CD4-positive, alpha-beta T cell treated with Interleukin-21 for 1 hour (primary cell): Measurements from ENCODE around the gene ZNF598.
A peak's percentile ranks its signal among the peaks of the same experiment; 100 is the strongest.
"Not testable (repeated sequence)": the region's sequence is repeated elsewhere in the genome, so short reads cannot be mapped to it uniquely, and the experiment has no call there.

Experiments used
- DNase-seq: peaks from one replicate; pipeline ENCODE4 v3.0.0-alpha.2; 2020

Gene ZNF598

DNA sequence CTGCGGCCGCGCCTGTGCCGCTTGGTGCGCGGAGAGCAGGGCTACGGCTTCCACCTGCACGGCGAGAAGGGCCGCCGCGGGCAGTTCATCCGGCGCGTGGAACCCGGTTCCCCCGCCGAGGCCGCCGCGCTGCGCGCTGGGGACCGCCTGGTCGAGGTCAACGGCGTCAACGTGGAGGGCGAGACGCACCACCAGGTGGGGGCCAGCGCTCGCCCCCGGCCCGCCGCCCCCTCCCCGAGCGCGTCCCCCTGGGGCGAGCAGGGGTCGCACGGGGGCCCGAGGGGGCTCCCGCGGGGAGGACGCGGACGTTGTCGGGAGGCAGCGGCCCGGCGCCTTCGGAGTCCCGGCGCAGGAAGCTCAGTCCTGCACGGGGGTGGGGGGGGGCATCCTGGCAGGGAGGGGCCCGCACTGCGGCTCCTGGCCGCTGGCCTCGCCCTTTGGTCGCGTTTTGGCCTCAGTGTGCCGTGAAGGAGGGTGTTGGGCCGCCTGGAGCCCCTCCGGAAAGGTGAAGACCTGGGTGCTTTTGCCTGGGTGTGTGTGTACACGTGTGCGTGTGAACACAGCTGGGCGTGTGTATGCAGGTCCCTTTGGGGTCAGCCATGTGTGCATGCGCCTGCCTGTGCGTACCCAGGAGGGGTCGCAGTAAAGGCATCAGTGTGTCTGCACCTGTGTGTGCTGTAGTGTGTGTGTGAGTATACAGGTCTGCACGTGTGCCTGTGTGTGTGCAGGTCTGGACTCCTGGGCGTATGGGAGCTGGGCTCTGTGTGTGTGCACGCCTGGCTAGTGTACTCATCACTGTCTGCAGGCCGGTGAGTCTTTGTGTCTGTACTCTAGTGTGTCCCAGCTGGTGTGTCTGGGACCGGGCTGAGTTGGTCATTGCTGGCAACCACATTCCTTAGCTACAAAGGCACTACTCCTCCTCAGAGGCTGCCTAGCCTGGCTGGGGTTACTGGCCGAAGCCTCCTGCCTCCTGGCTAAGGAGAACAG, 17.7 kb upstream of the ZNF598 start:
- peak; percentile 29 for DNase-seq

DNA sequence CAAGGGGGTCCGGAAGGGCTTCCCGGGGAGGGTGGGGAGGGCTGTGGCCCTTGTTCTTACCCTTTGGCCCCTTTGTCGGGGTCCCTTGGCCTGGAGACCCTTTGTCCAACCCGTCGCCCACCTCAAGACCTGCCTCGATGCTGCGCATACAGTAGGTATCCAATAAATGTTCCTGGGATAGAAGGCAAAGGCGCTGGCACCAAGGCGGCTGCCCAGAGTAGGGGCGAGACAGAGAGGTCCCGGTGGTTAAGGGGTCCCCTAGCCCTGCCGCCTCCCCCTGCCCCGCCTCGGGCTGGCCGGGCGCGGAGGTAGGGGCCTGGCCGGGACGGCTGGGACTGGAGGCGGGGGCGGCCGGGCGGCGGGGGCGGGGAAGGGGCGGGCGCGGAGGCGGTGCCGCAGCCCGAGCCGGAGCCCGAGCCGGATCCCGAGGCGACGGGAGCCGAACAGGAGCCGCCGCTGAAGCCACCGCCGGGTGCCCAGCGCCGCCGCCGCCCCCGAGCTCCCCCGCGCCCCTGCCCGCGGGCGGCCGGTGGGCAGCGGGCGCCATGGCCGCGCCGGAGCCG, 16.9 kb upstream of the ZNF598 start, which contains the start of gene NHERF2:
Gene NHERF2, plus strand, starts transcription at position 442 of the 563 bp plus-strand sequence. Its CDS starts 104 bp downstream, at position 546.
- peak; percentile 32 for DNase-seq

DNA sequence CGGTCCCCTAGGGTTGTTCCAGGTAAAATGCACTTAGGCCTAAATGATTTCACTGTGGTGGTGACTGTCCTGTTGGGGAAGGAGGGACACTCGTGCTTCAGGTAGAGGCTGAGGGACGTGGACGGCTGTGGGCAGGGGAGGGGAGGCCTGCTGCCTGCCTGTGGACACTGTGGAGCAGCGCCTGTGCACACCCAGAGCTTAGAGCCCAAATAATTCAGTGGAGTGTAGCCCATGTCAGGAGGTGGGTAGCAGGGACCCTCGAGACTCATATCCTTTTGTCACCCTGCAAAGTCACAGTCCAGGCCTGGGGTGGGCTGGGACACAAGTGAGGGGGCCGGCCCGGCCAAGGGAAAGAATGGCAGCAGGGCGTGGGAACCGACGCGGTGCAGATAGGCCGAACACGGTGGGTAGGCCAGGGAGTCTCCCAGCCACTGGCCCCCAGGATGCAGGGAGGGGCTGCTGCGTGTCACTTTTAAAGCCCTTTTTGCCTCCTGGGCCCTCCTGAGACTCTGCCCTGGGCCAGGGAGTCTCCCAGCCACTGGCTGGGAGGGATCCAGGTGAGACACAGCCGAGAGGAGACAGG, 16.3 kb upstream of the ZNF598 start:
- no peak for DNase-seq

DNA sequence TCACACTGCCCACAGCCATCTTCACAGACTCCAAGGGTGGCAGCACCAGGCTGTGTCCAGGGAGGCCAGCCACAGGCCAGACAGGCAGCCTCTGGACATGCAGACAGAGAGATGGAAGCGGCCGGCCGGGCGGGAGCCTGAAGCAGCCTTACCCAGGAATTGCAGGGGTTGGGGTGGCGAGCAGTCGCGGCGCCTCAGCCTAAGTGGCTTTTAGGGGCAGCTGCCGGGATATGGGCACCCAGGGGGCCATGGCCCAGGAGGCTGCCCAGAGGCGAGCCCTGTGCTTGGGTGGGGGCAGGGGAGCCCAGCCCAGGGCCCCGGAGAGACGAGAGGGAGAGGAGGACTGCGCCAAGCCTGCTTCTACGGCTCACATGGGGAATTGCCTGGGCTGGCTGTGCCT, 15.6 kb upstream of the ZNF598 start:
- no peak for DNase-seq

DNA sequence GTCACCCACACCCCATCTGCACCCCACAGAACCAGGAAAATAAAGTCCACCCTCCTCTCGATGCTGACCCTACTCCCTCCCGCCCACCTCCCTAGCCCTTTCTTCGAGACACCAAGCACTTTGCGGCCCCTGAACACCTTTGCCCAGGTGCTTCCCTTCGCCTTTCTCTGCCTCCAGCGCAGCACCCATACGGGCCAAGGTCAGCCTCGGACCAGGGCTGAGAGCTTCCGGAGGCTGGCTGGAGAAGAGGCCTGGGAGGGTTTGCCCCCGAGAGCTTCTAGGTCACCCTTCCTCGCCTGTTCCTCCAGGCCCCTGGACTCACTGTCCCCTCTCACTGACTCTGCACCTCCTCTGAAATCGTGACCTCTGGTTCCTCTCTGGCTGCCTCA, 14.4 kb upstream of the ZNF598 start:
- DNase-seq: no peak

DNA sequence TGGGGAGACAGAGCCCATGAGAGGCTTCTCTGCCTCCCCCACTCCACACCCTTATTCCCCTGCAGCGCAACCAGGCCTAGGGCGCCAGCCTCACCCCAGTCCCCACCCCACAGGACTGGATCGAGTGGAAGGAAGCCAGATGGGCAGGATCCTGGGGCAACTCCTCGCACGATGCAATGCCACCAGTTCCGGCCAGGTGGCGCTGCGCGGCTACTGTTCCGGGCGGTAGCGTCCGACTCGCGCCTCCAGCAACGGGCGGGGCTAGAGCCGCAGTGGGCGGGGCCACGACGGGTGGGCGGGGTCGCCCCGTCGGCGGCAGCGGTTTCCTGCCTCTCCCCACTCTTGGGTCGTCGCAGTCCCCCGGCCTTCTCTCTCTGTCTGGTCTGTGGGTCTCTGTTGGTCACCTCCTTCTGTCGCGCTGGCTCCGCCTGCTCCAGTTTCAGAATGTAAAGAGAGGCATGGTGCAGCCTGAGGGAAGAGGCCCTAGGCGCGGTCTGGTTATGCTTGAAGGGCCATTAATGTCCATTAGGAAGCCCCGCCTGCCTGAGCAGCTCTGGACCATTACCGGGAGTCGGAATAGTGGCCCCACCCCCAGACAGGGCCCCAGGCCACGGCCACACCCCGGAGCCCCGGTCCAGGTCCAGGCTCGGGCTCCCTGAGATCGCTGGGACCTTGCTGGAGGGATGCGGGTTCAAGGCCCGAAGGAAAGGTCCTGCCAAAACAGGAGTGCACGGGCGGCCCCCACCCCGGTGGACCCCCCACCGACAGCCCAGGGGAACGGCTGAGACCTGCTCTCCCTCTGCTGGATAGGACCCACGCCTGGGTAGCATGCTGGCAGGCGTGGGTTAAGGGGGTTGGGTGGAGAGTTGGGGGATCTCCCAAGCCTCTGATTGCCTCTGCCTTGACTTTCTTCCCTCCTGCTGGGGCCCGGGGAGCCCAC, 13.7 kb upstream of the ZNF598 start:
- peak; percentile 95 for DNase-seq

DNA sequence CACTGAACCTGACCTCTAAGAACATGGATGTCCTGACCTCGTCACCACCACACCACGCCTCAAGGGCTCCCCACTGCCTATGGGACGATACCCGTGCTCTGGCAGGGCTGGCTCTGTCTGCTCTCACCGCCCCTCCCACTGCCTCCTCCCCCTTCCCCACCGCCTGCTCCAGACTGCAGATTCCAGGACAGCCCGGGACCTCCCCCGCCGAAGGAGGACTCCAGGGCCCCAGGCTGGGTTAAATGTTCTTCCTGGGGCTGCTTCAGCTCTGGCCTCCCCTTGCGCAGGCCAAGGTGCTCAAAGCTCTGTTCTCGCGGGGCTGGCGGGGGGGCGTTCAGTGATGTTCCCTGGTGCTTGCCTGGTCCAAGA, 13.1 kb upstream of the ZNF598 start:
- DNase-seq: no peak

DNA sequence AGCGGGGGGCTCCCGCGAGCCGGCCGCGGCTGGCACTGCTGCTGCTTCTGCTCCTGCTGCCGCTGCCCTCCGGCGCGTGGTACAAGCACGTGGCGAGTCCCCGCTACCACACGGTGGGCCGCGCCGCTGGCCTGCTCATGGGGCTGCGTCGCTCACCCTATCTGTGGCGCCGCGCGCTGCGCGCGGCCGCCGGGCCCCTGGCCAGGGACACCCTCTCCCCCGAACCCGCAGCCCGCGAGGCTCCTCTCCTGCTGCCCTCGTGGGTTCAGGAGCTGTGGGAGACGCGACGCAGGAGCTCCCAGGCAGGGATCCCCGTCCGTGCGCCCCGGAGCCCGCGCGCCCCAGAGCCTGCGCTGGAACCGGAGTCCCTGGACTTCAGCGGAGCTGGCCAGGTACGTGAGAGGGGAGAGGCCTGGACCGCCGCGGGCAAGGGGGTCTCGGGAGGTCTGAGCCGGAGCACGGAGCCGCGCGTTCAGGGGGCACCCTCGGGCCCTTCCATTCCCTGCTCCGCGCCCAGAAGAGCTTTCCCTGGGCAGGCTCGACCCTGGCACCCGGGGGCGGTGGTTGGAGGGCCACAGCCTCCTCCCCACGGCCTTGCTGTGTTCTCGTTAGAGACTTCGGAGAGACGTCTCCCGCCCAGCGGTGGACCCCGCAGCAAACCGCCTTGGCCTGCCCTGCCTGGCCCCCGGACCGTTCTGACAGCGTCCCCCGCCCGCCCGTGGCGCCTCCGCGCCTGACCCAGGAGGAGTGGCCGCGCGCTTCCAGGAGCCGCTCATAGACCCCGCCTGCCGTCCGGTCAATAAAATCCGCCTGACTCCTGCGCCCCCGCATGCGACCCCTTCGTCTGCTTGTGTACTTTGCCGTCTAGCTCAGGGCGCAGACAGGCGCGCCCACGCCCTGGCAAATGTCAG, 10.6 kb upstream of the ZNF598 start:
- DNase-seq: no peak

DNA sequence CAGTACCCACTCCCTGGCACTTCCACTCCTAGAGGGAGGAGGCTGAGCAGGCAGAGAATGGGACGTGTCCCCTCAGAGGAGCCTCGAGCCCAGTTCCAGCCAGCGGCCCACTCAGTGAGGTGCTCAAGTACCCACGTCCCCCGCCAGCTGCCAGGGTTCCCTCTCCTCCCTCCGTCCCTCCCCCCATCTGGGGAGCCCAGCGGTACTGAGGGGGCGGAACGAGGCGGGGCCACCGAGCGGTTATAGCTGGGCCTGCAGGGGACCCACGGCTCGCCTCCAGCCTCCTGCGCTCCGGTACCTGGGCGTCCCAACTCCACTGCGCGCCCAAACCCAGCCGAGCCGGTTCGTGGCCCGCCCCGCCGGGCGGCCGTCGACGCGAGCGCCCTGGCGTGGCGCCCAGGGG, 9.9 kb upstream of the ZNF598 start, which contains the start of gene NPW:
Gene NPW, plus strand, starts transcription at position 268 of the 403 bp plus-strand sequence.
- peak; percentile 23 for DNase-seq

DNA sequence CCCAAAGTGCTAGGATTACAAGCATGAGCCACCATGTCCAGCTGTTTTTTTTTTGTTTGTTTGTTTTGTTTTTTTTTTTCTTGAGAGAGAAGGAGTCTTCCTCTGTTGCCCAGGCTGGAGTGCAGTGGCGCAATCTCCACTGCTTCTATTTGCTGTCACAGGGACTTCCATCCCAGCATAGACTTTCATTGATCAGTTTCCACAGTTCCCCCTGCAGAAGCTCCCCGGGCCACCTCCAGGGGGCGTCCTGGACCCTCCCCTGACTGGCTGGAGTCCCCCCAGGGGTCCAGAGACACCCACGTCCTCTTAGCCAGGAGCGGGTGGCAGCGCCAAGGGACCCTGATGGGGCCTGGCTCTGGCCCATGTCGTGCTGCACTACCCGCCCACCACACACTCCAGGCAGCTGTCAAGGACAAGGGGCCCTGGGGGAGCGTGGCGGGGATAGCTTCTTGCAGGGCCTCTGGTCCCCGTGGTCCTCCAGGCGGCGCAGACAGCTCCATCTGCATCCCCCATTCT, 6.8 kb upstream of the ZNF598 start:
- DNase-seq: peak; percentile 17

DNA sequence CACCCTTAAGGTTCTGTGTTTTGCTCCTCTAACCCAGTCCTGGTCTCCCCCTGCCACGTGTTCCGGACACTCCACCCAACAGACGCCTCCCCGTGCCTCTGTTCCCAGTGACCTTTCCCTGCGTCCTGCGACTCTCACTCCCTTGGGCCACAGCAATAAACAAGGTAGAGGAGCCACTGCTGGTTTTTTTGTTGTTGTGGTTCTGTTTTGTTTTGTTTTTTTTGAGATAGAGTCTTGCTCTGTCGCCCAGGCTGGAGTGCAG, 6.3 kb upstream of the ZNF598 start:
- DNase-seq: no peak

DNA sequence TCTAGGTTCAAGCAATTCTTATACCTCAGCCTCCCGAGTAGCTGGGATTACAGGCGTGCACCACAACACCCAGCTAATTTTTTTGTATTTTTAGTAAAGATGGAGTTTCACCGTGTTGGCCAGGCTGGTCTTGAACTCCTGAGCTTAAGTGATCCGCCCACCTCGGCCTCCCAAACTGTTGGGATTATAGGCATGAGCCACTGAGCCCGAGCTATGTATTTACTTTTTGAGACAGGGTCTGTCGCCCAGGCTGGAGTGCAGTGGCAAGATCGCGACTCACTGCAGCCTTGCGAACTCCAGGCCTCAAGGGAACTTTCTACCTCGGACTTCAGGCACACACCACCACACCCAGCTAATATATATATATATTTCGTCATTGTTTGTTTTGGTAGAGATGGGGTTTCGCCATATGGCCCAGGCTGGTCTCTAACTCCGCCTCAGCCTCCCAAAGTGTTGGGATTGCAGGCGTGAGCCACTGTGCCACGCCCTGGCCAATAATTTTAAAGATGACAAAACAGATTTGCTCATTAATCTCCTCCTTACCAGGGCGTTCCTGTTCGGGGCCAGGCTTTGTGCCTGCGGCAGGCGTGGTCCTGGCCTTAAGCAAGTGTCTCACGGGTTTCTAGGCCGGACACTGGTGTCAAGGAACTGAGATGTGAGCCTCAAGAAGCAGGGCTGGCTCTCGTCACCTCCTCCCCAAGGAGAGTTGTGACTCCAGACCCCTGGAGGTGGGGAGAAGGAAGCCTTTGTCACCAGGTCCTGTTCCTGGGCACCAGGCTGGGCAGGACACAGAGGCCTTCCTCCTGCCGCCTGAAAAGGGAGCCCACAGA, 5.7 kb upstream of the ZNF598 start:
- no peak for DNase-seq

DNA sequence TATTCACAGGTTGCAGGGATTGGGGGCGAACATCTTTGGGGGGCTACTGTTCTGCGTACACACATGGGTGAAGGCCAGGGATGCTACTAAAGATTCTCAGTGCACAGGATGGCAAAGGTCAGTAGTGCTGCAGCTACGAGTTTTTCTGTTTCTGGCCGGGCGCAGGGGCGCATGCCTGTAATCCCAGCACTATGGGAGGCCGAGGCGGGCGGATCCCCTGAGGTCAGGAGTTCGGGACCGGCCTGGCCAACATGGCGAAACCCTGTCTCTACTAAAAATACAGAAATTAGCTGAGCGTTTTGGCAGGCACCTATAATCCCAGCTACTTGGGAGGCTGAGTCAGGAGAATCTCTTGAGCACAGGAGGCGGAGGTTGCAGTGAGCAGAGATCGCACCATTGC, 3.9 kb upstream of the ZNF598 start:
- no peak for DNase-seq

DNA sequence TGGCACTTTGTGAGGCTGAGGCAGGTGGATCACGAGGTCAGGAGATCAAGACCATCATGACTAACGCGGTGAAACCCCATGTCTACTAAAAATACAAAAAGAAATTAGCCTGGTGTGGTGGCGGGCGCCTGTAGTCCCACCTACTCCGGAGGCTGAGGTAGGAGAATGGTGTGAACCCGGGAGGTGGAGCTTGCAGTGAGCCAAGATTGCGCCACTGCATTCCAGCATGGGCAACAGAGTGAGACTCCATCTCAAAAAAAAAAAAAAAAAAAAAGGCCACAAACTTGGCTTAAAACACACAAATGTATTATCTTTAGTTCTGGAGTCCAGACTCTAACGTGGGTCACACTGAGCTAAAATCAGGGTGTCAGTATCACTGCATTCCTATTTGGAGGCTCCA, 2.1 kb upstream of the ZNF598 start:
- DNase-seq: not testable (repeated sequence)

DNA sequence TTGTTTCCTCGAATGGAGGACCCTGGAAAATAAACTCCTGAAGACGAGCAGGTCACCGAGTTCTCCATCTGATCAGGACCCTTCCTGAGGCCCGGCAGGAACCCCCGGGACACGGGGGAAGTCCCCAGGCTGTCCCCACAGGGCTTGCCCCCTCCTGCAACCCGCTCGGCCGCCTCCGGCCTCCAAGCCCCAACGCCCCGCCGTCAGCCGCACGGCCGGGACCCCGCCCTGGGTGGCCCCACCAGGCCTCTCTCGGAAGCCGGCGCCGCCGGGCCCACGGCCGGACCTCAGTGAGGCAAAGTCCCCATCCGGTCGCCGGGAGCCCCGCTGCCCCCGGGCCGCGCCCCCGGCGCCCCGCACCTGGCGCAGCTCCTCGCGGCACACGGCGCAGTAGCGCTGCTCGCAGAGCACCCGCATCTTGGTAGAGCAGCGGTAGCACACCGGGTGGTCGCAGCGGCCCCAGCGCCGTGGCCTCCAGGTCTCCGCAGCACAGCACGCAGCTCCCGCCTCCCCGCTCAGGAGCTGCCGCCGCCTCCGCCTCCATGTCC, 383 bp downstream of the ZNF598 start:
- no peak for DNase-seq

DNA sequence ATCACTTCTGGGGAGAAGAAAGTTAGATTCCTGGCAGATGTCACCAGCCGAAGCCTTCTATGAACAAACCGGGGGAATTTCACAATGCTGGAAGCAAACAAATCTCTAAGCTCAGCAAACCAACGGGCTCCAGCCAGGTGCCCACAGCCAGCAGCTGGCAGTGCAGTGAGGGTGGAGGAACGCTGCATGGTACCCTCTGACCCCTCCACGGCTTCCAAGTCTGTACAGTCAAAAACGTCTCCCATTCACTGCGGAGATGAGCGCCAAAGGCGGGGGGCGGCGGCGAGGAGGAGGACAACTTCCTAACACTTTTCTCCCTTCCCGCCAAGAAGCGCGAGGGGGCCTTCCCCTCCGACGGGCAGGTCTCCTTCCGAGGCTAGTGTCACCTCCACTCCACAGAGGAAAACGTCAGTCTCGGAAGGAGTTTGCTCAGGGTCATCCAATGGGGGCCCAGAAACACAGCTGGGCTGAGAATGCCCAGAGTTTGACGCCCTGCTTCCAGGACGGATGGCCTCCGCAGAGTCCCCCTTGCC, 924 bp downstream of the ZNF598 start:
- peak; percentile 34 for DNase-seq

DNA sequence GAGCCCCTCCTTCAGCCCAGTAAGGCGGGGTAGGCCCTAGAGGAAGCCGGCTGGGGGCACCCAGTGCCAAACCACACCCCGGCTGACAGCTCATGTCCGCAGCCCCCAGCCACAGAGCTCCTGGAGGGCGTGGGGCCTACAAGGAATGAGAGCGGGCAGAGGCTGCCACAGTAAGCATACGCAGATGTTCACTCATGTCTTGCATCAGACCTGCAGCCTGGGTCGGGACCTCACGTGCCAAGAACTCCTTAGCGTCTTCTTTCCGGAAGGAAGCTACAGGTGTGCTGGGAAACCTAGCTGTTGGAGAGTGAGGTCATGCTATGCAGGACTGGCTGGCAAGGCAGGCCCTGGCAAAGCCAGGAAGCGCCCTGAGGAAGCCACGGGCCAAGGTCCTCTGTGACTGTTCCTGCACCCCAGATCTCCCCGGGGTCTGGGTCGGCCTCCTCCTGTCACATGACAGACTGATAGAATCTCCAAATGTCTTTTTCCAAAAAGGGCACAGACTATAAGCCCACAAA, 1.6 kb downstream of the ZNF598 start:
- DNase-seq: peak; percentile 33

DNA sequence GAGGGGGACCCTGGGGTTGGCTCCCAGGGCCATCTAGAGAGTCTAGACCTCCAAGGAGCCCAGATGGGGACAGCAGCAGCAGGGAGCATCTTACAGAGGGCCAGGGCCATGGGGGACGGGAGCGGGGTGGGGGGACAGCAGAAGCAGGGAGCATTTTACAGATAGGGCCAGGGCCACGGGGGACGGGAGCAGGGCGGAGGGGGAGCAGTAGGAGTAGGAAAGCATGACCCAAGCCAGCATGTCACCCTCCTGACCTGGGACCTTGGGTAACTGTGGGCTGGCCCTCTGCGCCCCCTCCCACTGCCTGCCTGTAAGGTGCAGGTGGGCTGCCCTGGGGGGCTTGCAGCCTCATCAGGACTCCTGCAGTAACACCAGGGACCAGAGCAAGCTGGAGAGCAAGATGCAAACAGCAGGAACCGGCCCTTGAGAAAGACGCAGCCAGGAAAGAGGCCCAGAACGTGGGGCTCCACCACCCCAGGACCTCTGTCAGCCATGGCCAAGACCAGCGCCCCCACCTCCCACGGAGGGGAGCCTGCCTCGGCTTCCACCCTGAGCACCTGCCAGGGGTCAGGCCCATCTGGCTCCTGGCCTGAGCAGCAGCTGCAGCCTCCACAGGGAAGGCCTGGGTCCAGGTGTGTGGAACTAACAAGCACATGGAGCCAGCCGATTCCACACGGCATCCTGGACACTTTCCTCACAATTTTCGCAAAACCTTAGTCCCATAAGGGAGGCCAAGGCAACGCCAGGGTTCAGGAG, 2.4 kb downstream of the ZNF598 start:
- no peak for DNase-seq

DNA sequence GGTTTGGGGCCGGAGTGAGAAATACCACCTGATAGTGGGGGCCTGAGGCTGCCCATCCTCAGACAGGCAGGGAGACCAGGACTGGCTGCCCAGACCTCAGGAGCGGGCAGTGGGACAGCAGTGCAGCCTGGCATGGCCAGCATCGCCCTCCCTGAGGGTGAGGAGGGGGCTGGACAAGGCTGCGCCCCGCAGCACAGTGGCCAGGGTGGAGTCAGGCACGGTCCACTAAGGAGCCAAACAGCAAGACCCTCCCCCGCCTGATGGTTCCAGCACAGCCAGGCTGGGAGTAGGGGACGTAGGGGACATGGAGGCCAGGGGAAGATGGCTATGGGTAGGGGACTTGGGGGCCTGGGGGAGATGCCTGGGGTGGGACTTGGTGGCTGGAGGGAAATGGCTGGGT, 3.3 kb downstream of the ZNF598 start:
- no peak for DNase-seq
